SKM-1 treated with dmso at 0.1 percent for 144 hours (cell line): ENCODE results near the gene VPS13A.

ENCODE experiments used
- DNase-seq: peaks from one replicate; lab custom pipeline; 2025; ENCODE audit not compliant: unreplicated experiment; lab: John Stamatoyannopoulos, UW

The VPS13A gene

GRCh38 chr9:77177143-77177893 lies at the start of gene VPS13A:
TSS of gene VPS13A (plus strand) at chr9:77177534. CDS start at chr9:77177705, 171 bp downstream.
- DNase-seq: peak; percentile 70

GRCh38 chr9:77128125-77128789 lies 49.1 kb upstream of the VPS13A start:
- DNase-seq: no peak

GRCh38 chr9:77131399-77131798 lies 45.9 kb upstream of the VPS13A start:
- DNase-seq: no peak

- DNase-seq: no peak
Measured at GRCh38 chr9:77133011-77133410, 44.3 kb upstream of the VPS13A start.

- no peak for DNase-seq
Measured at GRCh38 chr9:77142366-77142765, 35.0 kb upstream of the VPS13A start.

DNA sequence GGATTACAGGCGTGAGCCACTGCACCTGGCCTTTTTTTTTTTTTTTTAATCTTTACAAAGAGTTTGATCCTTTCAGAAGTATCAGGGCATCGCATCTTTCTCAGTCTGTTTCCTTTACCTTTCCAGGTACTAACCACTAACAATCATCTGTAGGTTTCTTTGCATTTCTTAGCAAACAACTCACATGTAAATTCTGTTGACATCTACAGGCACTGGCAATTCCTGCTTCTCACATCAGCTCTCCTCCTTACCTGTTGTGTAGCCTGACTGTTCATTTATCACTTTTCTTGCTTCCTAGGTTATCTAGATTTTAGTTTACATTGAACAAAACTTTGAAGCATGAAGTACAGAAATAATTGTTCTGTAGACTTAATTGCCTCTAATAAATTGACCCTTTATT lies 27.5 kb upstream of the VPS13A start:
- no peak for DNase-seq

DNA sequence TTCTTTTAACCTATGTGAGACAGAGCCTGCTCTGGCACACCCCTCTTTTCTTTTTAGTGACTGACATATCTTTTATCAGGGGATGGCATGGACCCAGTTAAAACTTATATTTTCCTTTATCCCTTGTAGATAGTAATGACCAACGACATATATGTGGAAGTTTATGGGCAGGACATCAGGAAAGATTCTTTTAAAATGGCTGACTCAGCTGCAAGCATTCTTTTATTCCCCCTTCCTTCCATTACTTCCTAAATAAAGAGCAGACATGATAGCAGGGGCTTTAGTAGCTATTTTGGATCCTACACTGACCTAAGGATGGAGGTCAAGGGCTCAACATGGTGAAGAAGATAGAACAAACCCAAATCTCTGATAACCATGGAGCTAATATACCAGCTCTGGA lies 25.0 kb upstream of the VPS13A start:
- no peak for DNase-seq

- no peak for DNase-seq
Measured at GRCh38 chr9:77156646-77157371, 20.5 kb upstream of the VPS13A start.

DNA sequence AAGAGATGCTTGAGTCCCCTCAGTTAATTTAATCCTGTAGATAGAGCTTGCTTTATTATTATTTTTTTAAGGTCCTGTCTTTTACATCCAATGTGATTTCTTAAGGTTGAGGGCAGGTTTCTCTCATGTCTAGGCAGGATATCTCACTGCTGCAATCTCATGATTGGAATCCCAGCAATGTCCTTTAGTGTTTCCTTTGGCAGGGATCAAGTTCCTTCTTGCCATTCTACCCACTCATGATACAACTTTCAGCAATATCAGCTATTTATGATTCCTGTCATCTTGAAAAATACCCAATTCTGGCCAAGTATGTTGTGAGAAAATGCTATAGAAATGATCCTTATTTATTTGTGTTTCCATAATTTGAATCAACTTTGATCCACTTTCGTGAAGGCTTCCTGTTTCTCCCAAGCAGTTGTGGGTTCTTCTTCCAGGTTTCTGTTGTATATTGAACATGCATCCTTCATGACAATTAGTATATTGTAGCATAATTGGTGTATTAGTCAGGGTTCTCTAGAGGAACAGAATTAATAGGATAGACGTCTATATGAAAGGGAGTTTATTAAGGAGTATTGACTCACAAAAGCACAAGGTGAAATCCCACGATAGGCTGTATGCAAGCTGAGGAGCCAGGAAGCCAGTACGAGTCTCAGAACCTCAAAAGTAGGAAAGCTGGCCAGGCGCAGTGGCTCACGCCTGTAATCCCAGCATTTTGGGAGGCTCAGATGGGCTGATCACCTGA lies 18.4 kb upstream of the VPS13A start:
- DNase-seq: no peak

DNA sequence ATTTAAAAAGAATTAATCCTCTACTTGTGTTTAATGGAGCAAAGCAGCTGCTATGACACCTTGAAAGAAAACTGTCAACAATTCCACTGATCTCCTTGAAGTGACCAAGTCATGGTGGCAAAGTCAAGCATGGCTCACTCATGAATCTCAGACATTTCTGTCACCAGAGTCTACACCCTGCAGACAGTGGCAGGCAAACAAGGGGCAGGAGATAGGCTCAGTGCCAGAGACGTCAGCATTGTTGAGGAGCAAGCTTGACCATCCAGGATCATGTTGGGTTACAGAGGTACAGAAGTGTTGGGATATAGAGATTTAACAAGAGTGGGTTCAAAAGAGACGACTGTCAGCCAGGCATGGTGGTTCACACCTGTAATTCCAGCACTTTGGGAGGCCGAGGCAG lies 16.1 kb upstream of the VPS13A start:
- no peak for DNase-seq

DNA sequence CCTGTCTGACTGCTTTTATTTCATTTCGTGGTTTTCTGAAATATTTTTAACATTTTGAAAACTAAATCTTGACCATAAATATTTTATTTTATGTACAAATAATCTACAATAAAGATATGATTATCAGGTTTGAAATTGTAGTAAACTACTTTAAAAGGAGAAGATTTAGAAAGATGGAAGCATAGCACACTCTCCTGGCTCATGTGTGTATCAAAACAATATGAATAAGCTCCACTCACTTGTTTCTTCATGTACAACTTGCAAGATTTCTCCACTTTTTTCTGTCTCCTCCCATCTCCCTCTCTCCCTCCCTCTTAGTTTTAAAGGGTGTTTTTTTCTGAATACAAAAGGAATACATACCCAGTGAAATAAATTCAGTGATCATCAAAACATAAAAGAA lies 15.4 kb upstream of the VPS13A start:
- DNase-seq: no peak

DNA sequence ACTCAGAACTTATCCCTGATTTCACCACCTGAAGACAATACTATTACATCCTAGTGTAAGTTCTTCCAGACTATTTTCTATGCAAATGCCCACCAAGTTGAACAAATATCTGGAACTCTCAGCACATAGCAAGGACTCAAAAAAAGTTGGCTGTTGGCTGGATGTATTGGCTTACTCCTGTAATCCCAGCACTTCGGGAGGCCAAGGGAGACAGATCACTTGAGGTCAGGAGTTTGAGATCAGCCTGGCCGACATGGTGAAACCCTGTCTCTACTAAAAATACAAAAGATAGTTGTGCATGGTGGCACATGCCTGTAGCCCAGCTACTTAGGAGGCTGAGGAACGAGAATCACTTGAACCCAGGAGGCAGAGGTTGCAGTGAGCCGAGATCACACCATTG lies 15.0 kb upstream of the VPS13A start:
- DNase-seq: no peak

DNA sequence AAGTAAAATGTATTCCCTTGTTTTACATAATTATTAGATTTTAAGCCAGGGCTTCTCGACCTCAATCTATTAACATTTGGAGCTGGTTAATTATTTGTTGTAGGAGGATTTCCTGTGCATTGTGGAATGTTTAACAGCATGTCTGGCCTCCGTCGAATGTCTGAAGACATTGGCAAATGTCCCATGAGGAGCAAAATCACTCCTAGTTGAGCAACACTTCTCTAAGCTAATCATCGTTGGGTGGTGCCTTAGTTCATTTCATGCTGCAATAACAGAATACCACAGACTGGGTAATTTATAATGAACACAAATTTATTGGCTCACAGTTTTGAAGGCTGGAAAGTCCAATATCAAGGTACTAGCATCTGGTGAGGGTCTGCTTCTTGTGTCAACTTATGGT lies 13.4 kb upstream of the VPS13A start:
- no peak for DNase-seq

GRCh38 chr9:77166193-77166592 lies 11.1 kb upstream of the VPS13A start:
- no peak for DNase-seq

DNA sequence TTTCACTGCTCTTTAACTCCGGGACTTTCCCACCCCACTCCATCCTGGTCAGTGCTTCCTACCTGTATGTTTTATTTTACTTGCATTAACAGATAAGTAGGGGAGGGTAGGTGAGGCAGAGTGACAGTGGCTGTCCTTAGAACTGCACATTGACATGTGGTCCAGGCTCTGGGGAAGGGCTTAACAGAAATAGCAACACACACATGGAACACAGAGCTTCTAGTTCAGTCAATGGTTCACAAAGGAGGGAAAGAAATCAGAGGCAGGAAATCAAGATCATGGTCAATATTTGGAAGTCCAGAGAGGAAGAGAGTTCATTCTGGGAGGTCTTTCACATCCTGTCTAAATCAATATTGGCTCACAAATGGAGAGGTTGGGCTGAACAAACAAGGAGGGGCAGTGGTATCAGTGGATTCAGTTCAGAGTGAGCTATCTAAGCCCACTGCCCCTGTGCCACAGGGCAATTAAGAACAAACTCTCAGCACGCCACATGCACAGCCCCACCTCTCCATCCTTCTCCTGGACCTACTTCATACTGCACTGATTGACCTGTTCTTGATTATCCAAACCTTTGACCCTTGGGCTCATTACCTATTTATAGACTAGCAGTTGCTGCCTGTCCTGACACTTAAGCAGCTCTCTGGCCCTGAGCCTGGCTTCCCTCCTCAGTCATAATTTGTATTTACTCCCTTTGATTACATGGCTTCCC lies 6.2 kb upstream of the VPS13A start:
- no peak for DNase-seq

DNA sequence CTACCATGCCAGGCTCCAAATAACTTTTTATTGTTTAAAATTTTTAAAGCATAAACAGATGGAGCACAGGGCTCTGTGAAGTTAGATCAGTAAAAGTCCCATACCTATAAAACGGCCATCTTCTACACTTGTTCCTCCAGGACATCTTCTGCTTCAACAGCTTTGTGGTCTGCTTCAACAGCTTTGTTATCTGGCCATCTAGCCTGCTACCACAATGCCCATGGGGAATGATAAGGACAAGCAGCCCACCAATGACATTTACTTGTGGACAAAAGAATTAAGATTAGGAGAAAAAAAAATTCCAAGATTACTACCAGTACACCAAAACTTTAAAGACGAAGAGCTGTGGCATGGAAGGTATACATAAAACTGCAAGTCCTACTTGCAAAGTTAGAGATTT lies 2.2 kb upstream of the VPS13A start:
- no peak for DNase-seq

DNA sequence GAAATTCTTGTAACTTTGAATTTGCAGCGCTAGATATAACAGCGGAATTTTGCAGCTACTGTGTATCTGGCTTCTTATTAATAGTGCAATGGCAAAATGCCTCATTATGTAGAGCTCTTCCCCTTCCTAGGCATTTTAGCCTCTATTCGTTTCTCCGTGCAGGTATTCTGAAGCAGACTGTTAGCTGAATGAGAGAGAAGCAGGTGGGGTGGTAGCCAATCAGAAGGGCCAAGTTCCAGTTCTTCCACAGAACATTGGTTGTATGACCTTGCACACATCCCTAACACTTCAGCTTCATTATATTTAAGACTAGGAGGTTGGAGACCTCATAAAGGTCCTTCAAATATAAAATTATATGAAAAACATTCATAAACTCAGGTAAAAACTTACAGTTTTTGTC lies 1.2 kb upstream of the VPS13A start:
- no peak for DNase-seq

GRCh38 chr9:77176686-77177142 lies 620 bp upstream of the VPS13A start:
- peak; percentile 41 for DNase-seq

DNA sequence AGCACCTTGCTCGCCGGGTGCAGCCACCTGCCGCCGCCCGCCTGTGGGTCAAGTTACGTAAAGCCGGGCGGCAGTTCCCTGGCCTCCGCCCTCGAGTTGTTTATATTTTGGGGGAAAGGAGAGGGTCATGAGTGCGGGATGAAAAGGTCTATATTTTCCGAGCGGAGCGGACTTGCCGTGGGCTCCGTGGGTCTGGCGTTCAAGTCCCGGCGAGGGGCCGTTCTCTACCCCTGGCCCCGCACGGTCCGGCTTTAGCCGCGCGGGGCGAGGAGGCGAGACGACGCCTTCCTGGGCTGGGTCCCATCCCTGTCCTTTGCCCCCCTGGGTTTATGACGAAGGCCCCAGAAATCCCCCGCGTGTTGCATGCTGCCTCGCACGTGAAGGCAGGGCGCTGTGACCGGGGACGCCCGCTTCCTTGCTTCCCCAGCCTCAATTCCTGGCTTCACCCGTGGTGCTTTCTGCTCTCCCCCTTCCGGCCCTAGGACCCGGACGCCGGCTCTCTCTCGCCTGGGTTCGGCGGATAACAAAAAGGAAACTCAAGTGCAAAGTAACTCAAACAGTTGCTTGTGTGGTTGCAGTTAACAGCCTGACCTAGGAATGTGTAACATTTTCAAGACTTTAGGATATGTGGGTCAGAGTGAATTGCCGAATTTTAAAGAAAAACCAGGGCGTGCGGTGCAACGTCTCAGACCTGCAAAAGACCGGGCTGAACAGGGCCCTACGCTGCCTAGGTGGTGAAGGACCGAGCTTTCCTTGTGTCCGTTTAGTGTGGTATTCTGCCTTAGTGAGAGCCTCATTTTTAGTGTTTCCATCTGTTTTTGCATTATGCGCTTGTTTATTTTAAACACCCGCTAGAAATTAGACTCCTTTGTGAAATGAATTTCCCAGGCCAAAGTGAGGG lies 810 bp downstream of the VPS13A start:
- no peak for DNase-seq

GRCh38 chr9:77180056-77180455 lies 2.7 kb downstream of the VPS13A start:
- no peak for DNase-seq
